ENCODE measurements around the gene ADARB2.
"Not testable (repeated sequence)": the region's sequence is repeated elsewhere in the genome, so short reads cannot be mapped to it uniquely, and the experiment has no call there.

ADARB2 gene

GRCh38 chr10:1159131-1160061 lies 577.9 kb downstream of the ADARB2 start:
- no peak for DNase-seq (ENCODE audit: low read depth)

GRCh38 chr10:1158536-1158935 lies 578.8 kb downstream of the ADARB2 start:
- not testable (repeated sequence) for H3K36me3 ChIP-seq (ENCODE audit: control insufficient read depth, insufficient read depth, low read length, severe bottlenecking); H3K4me1 ChIP-seq (ENCODE audit: control insufficient read depth, insufficient read depth, low read length); H3K9me3 ChIP-seq (ENCODE audit: control insufficient read depth, low read length); H3K4me3 ChIP-seq (ENCODE audit: low read length); H3K9ac ChIP-seq (ENCODE audit: low read length); DNase-seq (ENCODE audit: low read depth)
- peaks cover 18% of the 10 kb centered on the region for H3K27me3 ChIP-seq (replicated peaks; ENCODE audit: control insufficient read depth, insufficient read depth, low read length)

More at GRCh38 chr10:1159131-1160061, 577.9 kb downstream of the ADARB2 start:
- no peak overlapping the region for H3K4me3 ChIP-seq (ENCODE audit: low read length)
- H3K36me3 ChIP-seq (ENCODE audit: control insufficient read depth, insufficient read depth, low read length, severe bottlenecking): no peaks in the 10 kb centered on the region
- H3K27me3 ChIP-seq (replicated peaks; ENCODE audit: control insufficient read depth, insufficient read depth, low read length): peaks cover 18% of the 10 kb centered on the region
- H3K9ac ChIP-seq (ENCODE audit: low read length): no peak overlapping the region
- no peaks in the 10 kb centered on the region for H3K4me1 ChIP-seq (ENCODE audit: control insufficient read depth, insufficient read depth, low read length)
- no peaks in the 10 kb centered on the region for H3K9me3 ChIP-seq (ENCODE audit: control insufficient read depth, low read length)

- H3K9ac ChIP-seq (ENCODE audit: low read length): no peak overlapping the region
- H3K36me3 ChIP-seq (ENCODE audit: control insufficient read depth, insufficient read depth, low read length, severe bottlenecking): no peaks in the 10 kb centered on the region
- H3K9me3 ChIP-seq (ENCODE audit: control insufficient read depth, low read length): no peaks in the 10 kb centered on the region
- H3K27me3 ChIP-seq (replicated peaks; ENCODE audit: control insufficient read depth, insufficient read depth, low read length): peaks cover 21% of the 10 kb centered on the region
- no peak overlapping the region for H3K4me3 ChIP-seq (ENCODE audit: low read length)
- DNase-seq (ENCODE audit: low read depth): no peak
- H3K4me1 ChIP-seq (ENCODE audit: control insufficient read depth, insufficient read depth, low read length): no peaks in the 10 kb centered on the region
These were observed 579.3 kb downstream of the ADARB2 start for GRCh38 chr10:1158066-1158465.

- no peaks in the 10 kb centered on the region for H3K4me1 ChIP-seq (ENCODE audit: control insufficient read depth, insufficient read depth, low read length)
- no peak for DNase-seq (ENCODE audit: low read depth)
- peaks cover 22% of the 10 kb centered on the region for H3K27me3 ChIP-seq (replicated peaks; ENCODE audit: control insufficient read depth, insufficient read depth, low read length)
- no peaks in the 10 kb centered on the region for H3K36me3 ChIP-seq (ENCODE audit: control insufficient read depth, insufficient read depth, low read length, severe bottlenecking)
- H3K9me3 ChIP-seq (ENCODE audit: control insufficient read depth, low read length): no peaks in the 10 kb centered on the region
- no peak overlapping the region for H3K9ac ChIP-seq (ENCODE audit: low read length)
- H3K4me3 ChIP-seq (ENCODE audit: low read length): no peak overlapping the region
These were observed 579.8 kb downstream of the ADARB2 start for GRCh38 chr10:1157615-1157933.

- Histone ChIP-seq H3K9me3 (ENCODE audit: control insufficient read depth, low read length) (no peaks in the 10 kb centered on the region), H3K36me3 (ENCODE audit: control insufficient read depth, insufficient read depth, low read length, severe bottlenecking) (no peaks in the 10 kb centered on the region), H3K4me3 (ENCODE audit: low read length) (no peak overlapping the region), H3K9ac (ENCODE audit: low read length) (no peak overlapping the region), H3K27me3 (replicated peaks; ENCODE audit: control insufficient read depth, insufficient read depth, low read length) (peaks cover 25% of the 10 kb centered on the region), H3K4me1 (ENCODE audit: control insufficient read depth, insufficient read depth, low read length) (no peaks in the 10 kb centered on the region)
- DNase-seq (ENCODE audit: low read depth): no peak
These were observed 580.3 kb downstream of the ADARB2 start for GRCh38 chr10:1156921-1157614.

GRCh38 chr10:1156616-1156886 lies 580.8 kb downstream of the ADARB2 start:
- Histone ChIP-seq H3K4me3 (ENCODE audit: low read length) (no peak overlapping the region), H3K4me1 (ENCODE audit: control insufficient read depth, insufficient read depth, low read length) (no peaks in the 10 kb centered on the region), H3K9me3 (ENCODE audit: control insufficient read depth, low read length) (no peaks in the 10 kb centered on the region), H3K9ac (ENCODE audit: low read length) (no peak overlapping the region), H3K36me3 (ENCODE audit: control insufficient read depth, insufficient read depth, low read length, severe bottlenecking) (no peaks in the 10 kb centered on the region), H3K27me3 (replicated peaks; ENCODE audit: control insufficient read depth, insufficient read depth, low read length) (peaks cover 25% of the 10 kb centered on the region)
- DNase-seq (ENCODE audit: low read depth): no peak

GRCh38 chr10:1155791-1156615 lies 581.3 kb downstream of the ADARB2 start:
- Histone ChIP-seq H3K4me1 (ENCODE audit: control insufficient read depth, insufficient read depth, low read length) (no peaks in the 10 kb centered on the region), H3K4me3 (ENCODE audit: low read length) (no peak overlapping the region), H3K36me3 (ENCODE audit: control insufficient read depth, insufficient read depth, low read length, severe bottlenecking) (no peaks in the 10 kb centered on the region), H3K9ac (ENCODE audit: low read length) (no peak overlapping the region), H3K9me3 (ENCODE audit: control insufficient read depth, low read length) (no peaks in the 10 kb centered on the region), H3K27me3 (replicated peaks; ENCODE audit: control insufficient read depth, insufficient read depth, low read length) (peaks cover 25% of the 10 kb centered on the region)
- DNase-seq (ENCODE audit: low read depth): no peak

- H3K4me3 ChIP-seq (ENCODE audit: low read length): no peak overlapping the region
- no peaks in the 10 kb centered on the region for H3K9me3 ChIP-seq (ENCODE audit: control insufficient read depth, low read length)
- H3K4me1 ChIP-seq (ENCODE audit: control insufficient read depth, insufficient read depth, low read length): no peaks in the 10 kb centered on the region
- DNase-seq (ENCODE audit: low read depth): no peak
- peaks cover 23% of the 10 kb centered on the region for H3K27me3 ChIP-seq (replicated peaks; ENCODE audit: control insufficient read depth, insufficient read depth, low read length)
- H3K36me3 ChIP-seq (ENCODE audit: control insufficient read depth, insufficient read depth, low read length, severe bottlenecking): no peaks in the 10 kb centered on the region
- no peak overlapping the region for H3K9ac ChIP-seq (ENCODE audit: low read length)
These were observed 582.6 kb downstream of the ADARB2 start for GRCh38 chr10:1154531-1155295.

GRCh38 chr10:1153805-1154351 lies 583.4 kb downstream of the ADARB2 start:
- H3K4me3 ChIP-seq (ENCODE audit: low read length): no peak overlapping the region
- H3K4me1 ChIP-seq (ENCODE audit: control insufficient read depth, insufficient read depth, low read length): no peaks in the 10 kb centered on the region
- H3K9ac ChIP-seq (ENCODE audit: low read length): no peak overlapping the region
- DNase-seq (ENCODE audit: low read depth): no peak
- peaks cover 24% of the 10 kb centered on the region for H3K27me3 ChIP-seq (replicated peaks; ENCODE audit: control insufficient read depth, insufficient read depth, low read length)
- no peaks in the 10 kb centered on the region for H3K9me3 ChIP-seq (ENCODE audit: control insufficient read depth, low read length)
- H3K36me3 ChIP-seq (ENCODE audit: control insufficient read depth, insufficient read depth, low read length, severe bottlenecking): no peaks in the 10 kb centered on the region

- H3K4me1 ChIP-seq (ENCODE audit: control insufficient read depth, insufficient read depth, low read length): no peaks in the 10 kb centered on the region
- H3K9ac ChIP-seq (ENCODE audit: low read length): no peak overlapping the region
- H3K9me3 ChIP-seq (ENCODE audit: control insufficient read depth, low read length): no peaks in the 10 kb centered on the region
- no peaks in the 10 kb centered on the region for H3K36me3 ChIP-seq (ENCODE audit: control insufficient read depth, insufficient read depth, low read length, severe bottlenecking)
- no peak overlapping the region for H3K4me3 ChIP-seq (ENCODE audit: low read length)
- H3K27me3 ChIP-seq (replicated peaks; ENCODE audit: control insufficient read depth, insufficient read depth, low read length): peaks cover 24% of the 10 kb centered on the region
- no peak for DNase-seq (ENCODE audit: low read depth)
These were observed 584.0 kb downstream of the ADARB2 start for GRCh38 chr10:1153251-1153763.

All from adipocyte (in vitro differentiated cells).